ENCODE measurements around the gene NOSIP. TPM values are rescaled to one million over a fixed set of nuclear protein-coding genes. Genes with fewer than 3 reads are reported as not detected.

NOSIP gene
- total RNA-seq, result 126 and 136 TPM in 2 replicates

GRCh38 chr19:49580264-49581006 lies at the start of gene NOSIP:
NOSIP (minus strand) TSS chr19:49580556; CDS start chr19:49560691, 19,865 bp downstream.

GRCh38 chr19:49590971-49591730 lies 10.8 kb upstream of the NOSIP start, which contains the start of gene PRR12:
PRR12 (plus strand) TSS chr19:49591182; CDS start chr19:49591655, 473 bp downstream.

DNA sequence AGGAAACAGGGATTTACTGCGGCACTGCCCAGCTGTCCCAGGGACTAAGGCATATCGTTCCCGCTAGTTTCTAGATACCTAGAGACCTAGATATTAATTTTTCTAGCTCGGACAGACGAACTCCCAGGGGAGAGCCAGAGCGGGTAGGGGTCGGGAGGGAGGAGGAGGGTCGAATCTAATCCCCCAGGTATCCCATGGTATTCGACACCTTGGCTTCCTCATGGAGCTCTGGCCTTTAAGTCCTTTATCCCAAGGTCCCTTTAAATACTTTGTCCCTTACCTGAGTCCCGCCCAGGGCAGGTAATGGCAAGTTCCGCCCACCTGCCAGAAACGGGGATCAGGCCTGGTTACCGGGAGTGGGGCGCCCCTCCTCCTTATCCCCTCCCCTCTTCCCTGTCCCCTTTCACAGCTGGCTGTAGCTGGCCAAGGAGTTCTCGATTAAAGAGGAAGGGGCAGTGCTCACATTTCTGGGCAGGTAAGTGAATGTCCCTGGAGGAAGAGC lies 702 bp upstream of the NOSIP start, which contains the start of gene PRRG2:
Gene PRRG2, plus strand, starts transcription at position 310 of the 502 bp plus-strand sequence. CDS start 1,904 bp downstream, outside the sequence.

Other genes with a start within 250 kb of the NOSIP start
- not detected in 2 replicates for gene CD37, start 245.2 kb downstream of the NOSIP start, total RNA-seq
- gene TEAD2, start 218.1 kb downstream of the NOSIP start, total RNA-seq, result 35.9 and 51.0 TPM in 2 replicates
- 0.31 TPM in 1 of 2 replicates, not detected in the other for gene DKKL1, start 216.7 kb downstream of the NOSIP start, total RNA-seq
- not detected in 2 replicates for gene KASH5, start 192.3 kb downstream of the NOSIP start, total RNA-seq
- gene PTH2, start 157.1 kb downstream of the NOSIP start, total RNA-seq, result not detected in 2 replicates
- not detected in 2 replicates for gene GFY, start 155.2 kb downstream of the NOSIP start, total RNA-seq
- gene SLC17A7, start 139.0 kb downstream of the NOSIP start, total RNA-seq, result 0.16 and 0.19 TPM in 2 replicates
- gene PIH1D1, start 128.7 kb downstream of the NOSIP start, total RNA-seq, result 110 and 142 TPM in 2 replicates
- gene ALDH16A1, start 127.3 kb downstream of the NOSIP start, total RNA-seq, result 30.3 and 50.7 TPM in 2 replicates
- 1.3 and 2.0 TPM in 2 replicates for gene FLT3LG, start 106.3 kb downstream of the NOSIP start, total RNA-seq
- gene RPL13A, start 92.9 kb downstream of the NOSIP start, total RNA-seq, result 2,122 and 2,841 TPM in 2 replicates
- gene RPS11, start 84.1 kb downstream of the NOSIP start, total RNA-seq, result 2,665 and 3,458 TPM in 2 replicates
- 60.9 and 92.8 TPM in 2 replicates for gene FCGRT, start 67.9 kb downstream of the NOSIP start, total RNA-seq
- 10.5 and 15.2 TPM in 2 replicates for gene RCN3, start 52.6 kb downstream of the NOSIP start, total RNA-seq
- gene PRRG2, start 760 bp upstream of the NOSIP start, total RNA-seq, result 2.6 and 3.7 TPM in 2 replicates
- gene PRR12, start 10.6 kb upstream of the NOSIP start, total RNA-seq, result 2.3 and 4.5 TPM in 2 replicates
- gene RRAS, start 59.6 kb upstream of the NOSIP start, total RNA-seq, result 22.3 and 30.3 TPM in 2 replicates
- 8.3 and 20.1 TPM in 2 replicates for gene SCAF1, start 61.7 kb upstream of the NOSIP start, total RNA-seq
- gene IRF3, start 85.3 kb upstream of the NOSIP start, total RNA-seq, result 65.2 and 71.7 TPM in 2 replicates
- gene BCL2L12, start 85.4 kb upstream of the NOSIP start, total RNA-seq, result 4.5 and 7.0 TPM in 2 replicates
- gene PRMT1, start 96.7 kb upstream of the NOSIP start, total RNA-seq, result 400 and 451 TPM in 2 replicates
- gene ADM5, start 109.0 kb upstream of the NOSIP start, total RNA-seq, result 0.63 and 3.2 TPM in 2 replicates
- gene CPT1C, start 110.6 kb upstream of the NOSIP start, total RNA-seq, result 22.8 and 24.9 TPM in 2 replicates
- not detected in 2 replicates for gene TSKS, start 182.8 kb upstream of the NOSIP start, total RNA-seq
- gene AP2A1, start 186.4 kb upstream of the NOSIP start, total RNA-seq, result 46.6 and 81.9 TPM in 2 replicates
- gene FUZ, start 232.7 kb upstream of the NOSIP start, total RNA-seq, result 19.3 and 20.0 TPM in 2 replicates
- gene MED25, start 237.7 kb upstream of the NOSIP start, total RNA-seq, result 9.7 and 25.1 TPM in 2 replicates

All from bladder microvascular endothelial cell (primary cell).